Fibroblast of mammary gland (primary cell): ENCODE results near the gene DOCK10.
A peak's percentile ranks its signal among the peaks of the same experiment; 100 is the strongest.

Source experiments
- DNase-seq: peaks from one replicate; pipeline ENCODE4 v3.0.0-alpha.2; 2010; ENCODE audit warnings: low read depth
- H3K4me3 ChIP-seq: 2 replicates; pipeline ENCODE4 v1.5.1; 2011; ENCODE audit warnings: low read depth, mild to moderate bottlenecking, low read length, moderate library complexity; ENCODE audit not compliant: control insufficient read depth
- CTCF ChIP-seq: conservative IDR thresholded peaks from 2 replicates; pipeline ENCODE4 v1.5.1; 2011; ENCODE audit warnings: low read depth, low read length, inconsistent platforms; ENCODE audit not compliant: control insufficient read depth, insufficient read depth

Gene DOCK10

GRCh38 chr2:225008935-225009334 is 33.3 kb downstream of the DOCK10 start:
- H3K4me3 ChIP-seq, result no peak overlapping the region
- TF ChIP-seq CTCF, result peak; percentile 47
- DNase-seq, result no peak

- DNase-seq, result no peak
- no peak for TF ChIP-seq CTCF
- H3K4me3 ChIP-seq, result no peak overlapping the region
Measured at GRCh38 chr2:225008179-225008856, 34.0 kb downstream of the DOCK10 start.

- no peak for TF ChIP-seq CTCF
- no peak for DNase-seq
- no peak overlapping the region for H3K4me3 ChIP-seq
Measured at GRCh38 chr2:225006730-225007129, 35.5 kb downstream of the DOCK10 start.

GRCh38 chr2:225004597-225004996 is 37.7 kb downstream of the DOCK10 start:
- peak; percentile 64 for DNase-seq
- no peak for TF ChIP-seq CTCF
- no peak overlapping the region for H3K4me3 ChIP-seq

- no peak for TF ChIP-seq CTCF
- no peak for DNase-seq
- H3K4me3 ChIP-seq, result no peak overlapping the region
Measured at GRCh38 chr2:225002656-225003045, 39.6 kb downstream of the DOCK10 start.

- no peak overlapping the region for H3K4me3 ChIP-seq
- peak; percentile 85 for DNase-seq
- TF ChIP-seq CTCF, result peak; percentile 87
Measured at GRCh38 chr2:225002039-225002655, 40.1 kb downstream of the DOCK10 start.
